Gastrocnemius medialis (tissue), 4 donors: ENCODE measurements around the gene DMD. TPM values are rescaled to one million over a fixed set of nuclear protein-coding genes. Genes with fewer than 3 reads are reported as not detected.

Experiments
- ATAC-seq, 2 donors: fragments of 150-250 bp; one replicate each; pipeline ENCODE4 v1.9.1; 2016
- DNase-seq, 2 donors: peaks; one replicate each; pipeline ENCODE4 v3.0.0-alpha.2; 2019
- H3K27ac ChIP-seq, 4 donors: fragments of 200-600 bp; sonication (generic); 1 replicate in 1 of 4; 2 replicates in 3 of 4; pipeline ENCODE4 v1.5.1; 2016 to 2018; ENCODE audit warnings: mild to moderate bottlenecking in 2 of 4, moderate library complexity in 1 of 4
- H3K27me3 ChIP-seq, 3 donors: fragments of 200-600 bp; sonication (generic) in 2 of 3; 1 replicate in 1 of 3; 2 replicates in 2 of 3; pipeline versions ENCODE4 v1.5.1 to v1.6.0; 2016 to 2019; ENCODE audit warnings: mild to moderate bottlenecking in 1 of 3, moderate library complexity in 1 of 3
- H3K36me3 ChIP-seq, 2 donors: fragments of 200-600 bp; sonication (generic) in 1 of 2; one replicate each; pipeline ENCODE4 v1.5.1; 2017 to 2018
- H3K4me1 ChIP-seq, 2 donors: fragments of 200-600 bp; sonication (generic) in 1 of 2; one replicate each; pipeline ENCODE4 v1.5.1; 2016 to 2017; ENCODE audit warnings: mild to moderate bottlenecking in 2 of 2
- H3K4me3 ChIP-seq, 4 donors: fragments of 200-600 bp; sonication (generic) in 3 of 4; 1 replicate in 1 of 4; 2 replicates in 3 of 4; pipeline ENCODE4 v1.5.1; 2016 to 2019; ENCODE audit warnings: mild to moderate bottlenecking in 2 of 4
- H3K9me3 ChIP-seq, 3 donors: fragments of 200-600 bp; sonication (generic) in 2 of 3; 1 replicate in 1 of 3; 2 replicates in 2 of 3; pipeline ENCODE4 v1.5.1; 2016 to 2019
- CTCF ChIP-seq, 5 experiments: fragments of 450-650 bp in 3 of 5; fragments of 200-600 bp in 2 of 5; sonication (generic) in 2 of 5; IDR thresholded peaks in 4 of 5; conservative IDR thresholded peaks in 1 of 5; 1 replicate in 4 of 5; 2 replicates in 1 of 5; pipeline ENCODE4 v1.5.1; 2016 to 2019; ENCODE audit warnings: antibody characterized with exemption in 5 of 5, mild to moderate bottlenecking in 3 of 5, moderate library complexity in 3 of 5
- POLR2A ChIP-seq, 2 donors: fragments of 450-650 bp; IDR thresholded peaks; one replicate each; pipeline ENCODE4 v1.6.1; 2017; ENCODE audit warnings: antibody characterized with exemption in 2 of 2, mild to moderate bottlenecking in 2 of 2, moderate library complexity in 2 of 2
- in situ Hi-C, 4 donors: fragments of 200-750 bp; cut with MboI; loops; one replicate each; pipeline versions ENCODE4 v1.15.0 to v1.8.0; 2017; ENCODE audit warnings: low sequenced_read_pairs in 4 of 4
- intact Hi-C: fragments of 100-400 bp; cut with DNase I; formaldehyde crosslinking; loops from one replicate; pipeline ENCODE4 v1.15.1; 2023; ENCODE audit warnings: low total_unique reads
- total RNA-seq, 4 donors: library from RNA; depleted of rRNA; stranded (reverse); fragments of >200 nt; gene quantifications; one replicate each; pipeline versions ENCODE4 v1.1.0 to v1.2.3, GENCODE V29; 2016

DMD gene
- total RNA-seq, 4 donors from 2014 or later = 53.5 to 201 (median 98.9) TPM

GRCh38 chrX:31551913-31552312, 1659.4 kb downstream of the DMD start:
- intact Hi-C loops = no loop called here
- no peaks in the 10 kb centered on the region for H3K36me3 ChIP-seq
- no peaks in the 10 kb centered on the region for H3K9me3 ChIP-seq
- no peak overlapping the region for H3K4me3 ChIP-seq
- in situ Hi-C loops = no loop called here
- TF ChIP-seq CTCF (IDR thresholded peaks at IDR 0.05 in 4 of 5, conservative IDR thresholded peaks at IDR 0.05 in 1 of 5) = no peak
- no peak for TF ChIP-seq POLR2A (IDR thresholded peaks at IDR 0.05)
- DNase-seq (no peak), ATAC-seq (no peak)
- no peak overlapping the region for H3K27ac ChIP-seq
- peaks cover 0 to 5% of the 10 kb centered on the region in 2 donors for H3K4me1 ChIP-seq
- no peaks in the 10 kb centered on the region for H3K27me3 ChIP-seq

- Histone ChIP-seq H3K27ac (no peak overlapping the region), H3K4me1 (peaks cover 0 to 8% of the 10 kb centered on the region in 2 donors), H3K36me3 (no peaks in the 10 kb centered on the region), H3K27me3 (no peaks in the 10 kb centered on the region), H3K9me3 (no peaks in the 10 kb centered on the region), H3K4me3 (no peak overlapping the region)
- no peak for ATAC-seq
- in situ Hi-C loops (no loop called here), intact Hi-C loops (no loop called here)
- DNase-seq = no peak
- TF ChIP-seq POLR2A (IDR thresholded peaks at IDR 0.05) = no peak
Measured at GRCh38 chrX:31550158-31550557, 1661.2 kb downstream of the DMD start.

GRCh38 chrX:31547816-31548215, 1663.5 kb downstream of the DMD start:
- TF ChIP-seq POLR2A (IDR thresholded peaks at IDR 0.05) = no peak
- TF ChIP-seq CTCF (IDR thresholded peaks at IDR 0.05 in 4 of 5, conservative IDR thresholded peaks at IDR 0.05 in 1 of 5) = no peak
- intact Hi-C loops = no loop called here
- no peak overlapping the region for H3K4me3 ChIP-seq
- in situ Hi-C loops = no loop called here
- H3K9me3 ChIP-seq = no peaks in the 10 kb centered on the region
- H3K27ac ChIP-seq = no peak overlapping the region
- no peaks in the 10 kb centered on the region for H3K27me3 ChIP-seq
- no peak for DNase-seq
- no peak for ATAC-seq
- H3K4me1 ChIP-seq = peaks cover 0 to 8% of the 10 kb centered on the region in 2 donors
- no peaks in the 10 kb centered on the region for H3K36me3 ChIP-seq

GRCh38 chrX:31547416-31547815, 1663.9 kb downstream of the DMD start:
- peaks cover 0 to 8% of the 10 kb centered on the region in 2 donors for H3K4me1 ChIP-seq
- no peak overlapping the region for H3K4me3 ChIP-seq
- intact Hi-C loops = no loop called here
- H3K27me3 ChIP-seq = no peaks in the 10 kb centered on the region
- no peak overlapping the region for H3K27ac ChIP-seq
- ATAC-seq (no peak), DNase-seq (no peak)
- in situ Hi-C loops = no loop called here
- no peaks in the 10 kb centered on the region for H3K36me3 ChIP-seq
- H3K9me3 ChIP-seq = no peaks in the 10 kb centered on the region
- TF ChIP-seq POLR2A (IDR thresholded peaks at IDR 0.05) (no peak), CTCF (IDR thresholded peaks at IDR 0.05 in 4 of 5, conservative IDR thresholded peaks at IDR 0.05 in 1 of 5) (no peak)

- H3K27ac ChIP-seq = peak overlapping the region; percentile 31 to 50 (median 44)
- H3K4me3 ChIP-seq = no peak overlapping the region
- in situ Hi-C loops = no loop called here
- no peaks in the 10 kb centered on the region for H3K9me3 ChIP-seq
- ATAC-seq (peak; percentile 92 to 96), DNase-seq (peak; percentile 4 to 51)
- H3K27me3 ChIP-seq = no peaks in the 10 kb centered on the region
- intact Hi-C loops = no loop called here
- no peak for TF ChIP-seq CTCF (IDR thresholded peaks at IDR 0.05 in 4 of 5, conservative IDR thresholded peaks at IDR 0.05 in 1 of 5)
- TF ChIP-seq POLR2A (IDR thresholded peaks at IDR 0.05) = no peak
- no peaks in the 10 kb centered on the region for H3K36me3 ChIP-seq
- peaks cover 0 to 8% of the 10 kb centered on the region in 2 donors for H3K4me1 ChIP-seq
Measured at GRCh38 chrX:31546126-31546525, 1665.2 kb downstream of the DMD start.
